HG03175 (cell line): ENCODE results near the gene MYL5.
A peak's percentile ranks its signal among the peaks of the same experiment; 100 is the strongest.
"Not testable (repeated sequence)": the region's sequence is repeated elsewhere in the genome, so short reads cannot be mapped to it uniquely, and the experiment has no call there.

Experiments
- ATAC-seq: cut with Tn5 transposase; IDR thresholded peaks from one replicate; pipeline ENCODE4 v1.9.1; 2021; ENCODE audit warnings: mild to moderate bottlenecking, moderate library complexity; ENCODE audit not compliant: unreplicated experiment

The MYL5 gene

GRCh38 chr4:674172-675035 is at the start of gene MYL5, which contains the start of gene ATP5ME:
MYL5 (plus strand) TSS chr4:674542; CDS start chr4:678027, 3,485 bp downstream.
ATP5ME (minus strand) TSS chr4:674276; CDS start chr4:674247, 29 bp downstream.
- ATAC-seq, result peak; percentile 88

GRCh38 chr4:624705-625590 is 49.4 kb upstream of the MYL5 start, which contains the start of gene PDE6B:
PDE6B (plus strand) TSS chr4:625573; CDS start chr4:625627, 54 bp downstream.
- ATAC-seq, result no peak

- ATAC-seq, result no peak
Measured at GRCh38 chr4:625631-626161, 48.6 kb upstream of the MYL5 start.

GRCh38 chr4:626201-627091 is 47.9 kb upstream of the MYL5 start:
- no peak for ATAC-seq

GRCh38 chr4:627347-628125 is 46.8 kb upstream of the MYL5 start:
- no peak for ATAC-seq

- ATAC-seq, result no peak
Measured at GRCh38 chr4:628311-628741, 46.0 kb upstream of the MYL5 start.

GRCh38 chr4:628821-629635 is 45.3 kb upstream of the MYL5 start:
- no peak for ATAC-seq

GRCh38 chr4:629636-629914 is 44.8 kb upstream of the MYL5 start:
- no peak for ATAC-seq

- no peak for ATAC-seq
Measured at GRCh38 chr4:629915-630641, 44.3 kb upstream of the MYL5 start.

GRCh38 chr4:630656-631055 is 43.7 kb upstream of the MYL5 start:
- no peak for ATAC-seq

GRCh38 chr4:632196-632790 is 42.0 kb upstream of the MYL5 start:
- no peak for ATAC-seq

- no peak for ATAC-seq
Measured at GRCh38 chr4:632926-633325, 41.4 kb upstream of the MYL5 start.

GRCh38 chr4:633406-633805 is 40.9 kb upstream of the MYL5 start:
- ATAC-seq, result no peak

- no peak for ATAC-seq
Measured at GRCh38 chr4:633976-634598, 40.3 kb upstream of the MYL5 start.

- ATAC-seq, result no peak
Measured at GRCh38 chr4:634599-634985, 39.8 kb upstream of the MYL5 start.

- not testable (repeated sequence) for ATAC-seq
Measured at GRCh38 chr4:635066-635835, 39.1 kb upstream of the MYL5 start.
